Smooth muscle cell (in vitro differentiated cells): ENCODE results near the gene NOS1. TPM values are rescaled to one million over a fixed set of nuclear protein-coding genes. Genes with fewer than 3 reads are reported as not detected.

Source experiments
- DNase-seq: peaks from one replicate; lab custom pipeline; 2025; ENCODE audit not compliant: unreplicated experiment; lab: John Stamatoyannopoulos, UW
- H2AFZ ChIP-seq: fragments of 200-600 bp; sonication (generic); 2 replicates; pipeline ENCODE4 v1.6.0; 2016; ENCODE audit warnings: antibody characterized with exemption, low read depth, mild to moderate bottlenecking
- H3F3A ChIP-seq: fragments of 200-600 bp; sonication (generic); 2 replicates; pipeline ENCODE4 v1.6.0; 2017; ENCODE audit warnings: antibody characterized with exemption, low read depth
- H3K27ac ChIP-seq: fragments of 200-600 bp; sonication (generic); 2 replicates; pipeline ENCODE4 v1.5.1; 2016; ENCODE audit warnings: low read depth, mild to moderate bottlenecking
- H3K27me3 ChIP-seq: fragments of 200-600 bp; sonication (generic); 2 replicates; pipeline ENCODE4 v1.6.1; 2016; ENCODE audit warnings: low read depth, mild to moderate bottlenecking
- H3K36me3 ChIP-seq: fragments of 200-600 bp; sonication (generic); 2 replicates; pipeline ENCODE4 v1.5.1; 2016; ENCODE audit warnings: low read depth
- H3K4me1 ChIP-seq: fragments of 200-600 bp; sonication (generic); 2 replicates; pipeline ENCODE4 v1.5.1; 2016; ENCODE audit warnings: low read depth
- H3K4me2 ChIP-seq: fragments of 200-600 bp; sonication (generic); 2 replicates; pipeline ENCODE4 v1.6.0; 2016; ENCODE audit warnings: mild to moderate bottlenecking
- H3K4me3 ChIP-seq: fragments of 200-600 bp; sonication (generic); 2 replicates; pipeline ENCODE4 v1.5.1; 2016; ENCODE audit warnings: mild to moderate bottlenecking
- H3K79me2 ChIP-seq: fragments of 200-600 bp; sonication (generic); 2 replicates; pipeline ENCODE4 v1.6.0; 2016; ENCODE audit warnings: low read depth, mild to moderate bottlenecking
- H3K9ac ChIP-seq: fragments of 200-600 bp; sonication (generic); 2 replicates; pipeline ENCODE4 v1.6.0; 2016; ENCODE audit warnings: low read depth
- H3K9me3 ChIP-seq: fragments of 200-600 bp; sonication (generic); replicated peaks from 2 replicates; pipeline ENCODE4 v1.5.1; 2016; ENCODE audit warnings: low read depth
- H4K20me1 ChIP-seq: fragments of 200-600 bp; sonication (generic); 2 replicates; pipeline ENCODE4 v1.6.0; 2016; ENCODE audit warnings: low read depth
- CTCF ChIP-seq: fragments of 200-600 bp; sonication (generic); IDR thresholded peaks from 2 replicates; pipeline ENCODE4 v1.5.1; 2017; ENCODE audit warnings: borderline replicate concordance, mild to moderate bottlenecking, antibody characterized with exemption; ENCODE audit not compliant: insufficient read depth, poor library complexity, severe bottlenecking
- WGBS: methylation state at CpG from one replicate; pipeline ENCODE4 v1.1.7; 2016; ENCODE audit warnings: low lambda C conversion rate; 5-methylcytosine and 5-hydroxymethylcytosine counted together
- polyA plus RNA-seq: library from polyadenylated mRNA; unstranded; fragments of >200 nt; fragmentation: Nextera tagmentation; extraction: Ambion mirVana; gene quantifications from 2 replicates; pipeline ENCODE4 v1.2.1, GENCODE V29; 2016
- total RNA-seq: library from RNA; depleted of rRNA; stranded (reverse); fragments of >200 nt; gene quantifications from 2 replicates; pipeline ENCODE4 v1.2.3, GENCODE V29; 2014

The NOS1 gene
- total and polyA plus RNA-seq, 2 experiments from 2014 or later = 0.09 TPM; not detected in 1

- no peak overlapping the region for H3K4me3 ChIP-seq
- H3K9me3 ChIP-seq = no peaks in the 10 kb centered on the region
- no peaks in the 10 kb centered on the region for H3K4me1 ChIP-seq
- H4K20me1 ChIP-seq = no peaks in the 10 kb centered on the region
- WGBS = 89% methylated on average over 3 of the region's 3 CpGs
- no peak overlapping the region for H3K4me2 ChIP-seq
- no peak overlapping the region for H3K27ac ChIP-seq
- no peaks in the 10 kb centered on the region for H3K36me3 ChIP-seq
- DNase-seq = no peak
- no peak overlapping the region for H3K9ac ChIP-seq
- TF ChIP-seq CTCF = no peak
- no peaks in the 10 kb centered on the region for H3F3A ChIP-seq
- H3K79me2 ChIP-seq = no peaks in the 10 kb centered on the region
- H2AFZ ChIP-seq = no peak overlapping the region
- no peaks in the 10 kb centered on the region for H3K27me3 ChIP-seq
Observed at GRCh38 chr12:117262749-117263148, 98.7 kb downstream of the NOS1 start.

DNA sequence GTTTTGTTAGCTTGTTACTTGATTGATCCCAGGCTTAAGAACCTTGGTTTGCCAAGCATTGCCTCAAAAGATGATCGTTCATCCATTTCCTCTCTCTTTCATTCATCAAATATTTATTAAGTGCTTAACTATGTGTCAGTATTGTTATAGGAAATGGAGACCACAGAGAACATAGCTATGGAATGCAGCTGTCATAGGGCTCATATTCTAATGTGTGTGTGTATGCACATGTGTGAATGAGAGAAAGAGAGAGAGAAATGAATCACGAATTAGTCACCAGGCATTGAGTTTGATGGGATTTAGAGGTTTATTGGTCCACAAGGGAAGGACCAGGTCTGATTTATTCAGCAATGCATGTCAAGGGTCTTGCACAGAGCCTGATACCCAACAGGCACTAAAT is 100.2 kb downstream of the NOS1 start:
- Histone ChIP-seq H3K27me3 (no peaks in the 10 kb centered on the region), H4K20me1 (no peaks in the 10 kb centered on the region), H3K4me3 (no peak overlapping the region), H3K79me2 (no peaks in the 10 kb centered on the region), H3K9ac (no peak overlapping the region), H3K36me3 (no peaks in the 10 kb centered on the region), H3K4me1 (no peaks in the 10 kb centered on the region), H2AFZ (no peak overlapping the region), H3K9me3 (no peaks in the 10 kb centered on the region), H3K4me2 (no peak overlapping the region), H3K27ac (no peak overlapping the region), H3F3A (no peaks in the 10 kb centered on the region)
- no peak for DNase-seq
- 68% methylated on average over 2 of the region's 2 CpGs for WGBS
- TF ChIP-seq CTCF = no peak

DNA sequence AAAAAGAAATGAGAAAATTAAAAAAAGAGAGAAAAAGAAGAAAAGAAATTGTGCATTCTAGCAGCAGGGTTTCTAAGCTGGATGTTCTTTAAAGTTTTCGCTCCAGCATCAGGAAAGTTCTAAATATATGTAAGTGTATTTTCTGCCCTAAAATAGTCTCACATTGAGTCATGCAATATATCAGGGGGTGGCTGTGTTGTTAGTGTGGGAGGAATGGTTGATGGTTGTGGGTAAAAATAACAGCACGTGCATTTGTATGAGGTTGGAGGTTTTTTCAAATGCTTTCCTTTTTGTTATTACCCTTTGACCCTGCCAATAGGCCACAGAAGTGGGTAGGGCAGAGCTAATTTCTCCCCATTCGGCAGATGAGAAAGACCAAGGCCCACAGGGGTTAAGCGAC is 106.0 kb downstream of the NOS1 start:
- Histone ChIP-seq H3K27ac (no peak overlapping the region), H4K20me1 (no peaks in the 10 kb centered on the region), H3K79me2 (no peaks in the 10 kb centered on the region), H3K4me3 (no peak overlapping the region), H3K4me1 (no peaks in the 10 kb centered on the region), H3K27me3 (no peaks in the 10 kb centered on the region), H3K4me2 (no peak overlapping the region), H3K36me3 (no peaks in the 10 kb centered on the region), H3F3A (no peaks in the 10 kb centered on the region), H3K9ac (no peak overlapping the region), H3K9me3 (no peaks in the 10 kb centered on the region), H2AFZ (no peak overlapping the region)
- DNase-seq = no peak
- no peak for TF ChIP-seq CTCF
- WGBS = 75% methylated on average over 4 of the region's 4 CpGs

DNA sequence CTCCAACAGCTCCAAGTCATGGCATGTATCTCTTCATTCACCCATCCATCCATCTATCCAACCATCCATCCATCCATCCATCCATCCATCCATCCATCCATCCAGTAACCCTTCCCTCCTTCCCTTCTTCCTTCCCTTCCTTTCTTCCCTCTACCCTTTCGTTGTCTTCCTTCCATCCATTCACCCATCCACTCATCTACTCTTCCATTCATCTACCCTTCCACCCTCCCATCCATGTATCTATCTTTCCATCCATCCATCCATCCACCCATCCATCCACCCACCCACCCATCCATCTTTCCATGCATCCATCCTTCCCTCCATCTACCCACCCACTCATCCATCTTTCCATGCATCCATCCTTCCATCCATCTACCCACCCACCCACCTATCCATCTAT is 117.9 kb downstream of the NOS1 start:
- no peak for DNase-seq
- Histone ChIP-seq H3K27me3 (peaks cover 12% of the 10 kb centered on the region), H3K4me3 (no peak overlapping the region), H3K4me2 (no peak overlapping the region), H3K79me2 (no peaks in the 10 kb centered on the region), H3K9me3 (no peaks in the 10 kb centered on the region), H3K9ac (no peak overlapping the region), H2AFZ (no peak overlapping the region), H3K36me3 (no peaks in the 10 kb centered on the region), H3K4me1 (no peaks in the 10 kb centered on the region), H4K20me1 (no peaks in the 10 kb centered on the region), H3F3A (no peaks in the 10 kb centered on the region), H3K27ac (no peak overlapping the region)
- TF ChIP-seq CTCF = no peak
- WGBS = 80% methylated on average over 1 of the region's 1 CpG
